Measurements from ENCODE around the gene CYP4V2. TPM values are rescaled to one million over a fixed set of nuclear protein-coding genes. Genes with fewer than 3 reads are reported as not detected.

The CYP4V2 gene
- total RNA-seq, 1 donor from 2014 or later: 3.1 TPM

- DNase-seq (ENCODE audit: low read depth, low spot score): no peak
Measured at GRCh38 chr4:186188107-186188506, 3.3 kb upstream of the CYP4V2 start.

DNA sequence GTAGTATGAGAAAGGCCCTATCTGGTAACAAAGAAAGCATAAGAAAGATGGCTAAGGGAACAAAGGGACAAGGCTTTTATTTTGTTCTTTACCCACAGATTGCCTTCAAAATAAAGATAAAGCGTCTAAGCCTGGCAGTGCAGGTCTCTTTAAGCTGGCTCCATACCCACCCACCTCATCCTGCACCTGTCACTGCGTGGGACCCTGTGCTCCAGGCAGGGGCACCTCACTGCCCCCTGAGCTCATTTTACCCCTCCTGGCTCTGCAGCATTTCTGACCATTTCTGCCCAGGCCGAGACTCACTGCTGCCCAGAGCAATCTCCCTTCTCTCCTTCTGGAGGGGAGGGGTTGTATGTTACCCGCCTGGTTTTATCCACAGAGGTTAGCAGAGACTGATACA is 1.7 kb upstream of the CYP4V2 start:
- no peak for DNase-seq (ENCODE audit: low read depth, low spot score)

DNA sequence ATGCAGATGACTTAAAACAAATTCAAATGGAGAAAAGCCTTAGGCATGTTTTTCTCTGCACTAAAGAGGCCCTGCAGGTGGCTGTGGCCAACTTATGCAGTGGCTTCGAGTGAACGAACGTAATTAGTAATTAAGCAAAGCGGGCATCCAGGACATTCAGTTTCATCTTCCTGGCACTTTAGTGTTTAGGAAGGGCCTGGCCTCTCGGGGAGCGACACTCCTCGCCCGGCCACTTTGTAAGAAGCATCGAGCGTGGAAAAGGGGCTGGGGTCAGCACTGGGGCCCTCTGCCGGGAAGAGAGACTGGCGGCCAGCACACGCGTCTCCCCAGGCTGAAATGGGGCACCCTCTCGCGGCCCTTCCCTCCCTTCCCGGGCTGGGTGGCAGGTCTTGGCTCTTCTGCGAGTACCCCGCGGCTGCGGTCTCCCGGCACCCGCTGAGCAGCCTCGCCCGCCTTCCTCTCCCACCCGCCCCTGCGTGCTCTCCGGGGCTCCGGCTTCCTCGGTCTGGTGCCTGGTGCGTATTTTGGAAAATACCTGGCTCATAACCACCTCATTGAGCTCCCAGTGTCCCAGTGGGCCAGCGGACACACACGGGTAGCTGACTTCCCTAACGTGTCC is 677 bp upstream of the CYP4V2 start:
- DNase-seq (ENCODE audit: low read depth, low spot score): no peak

- no peak for DNase-seq (ENCODE audit: low read depth, low spot score)
Measured at GRCh38 chr4:186192066-186192612, 772 bp downstream of the CYP4V2 start.

- DNase-seq (ENCODE audit: low read depth, low spot score): no peak
Measured at GRCh38 chr4:186193851-186194250, 2.5 kb downstream of the CYP4V2 start.

DNA sequence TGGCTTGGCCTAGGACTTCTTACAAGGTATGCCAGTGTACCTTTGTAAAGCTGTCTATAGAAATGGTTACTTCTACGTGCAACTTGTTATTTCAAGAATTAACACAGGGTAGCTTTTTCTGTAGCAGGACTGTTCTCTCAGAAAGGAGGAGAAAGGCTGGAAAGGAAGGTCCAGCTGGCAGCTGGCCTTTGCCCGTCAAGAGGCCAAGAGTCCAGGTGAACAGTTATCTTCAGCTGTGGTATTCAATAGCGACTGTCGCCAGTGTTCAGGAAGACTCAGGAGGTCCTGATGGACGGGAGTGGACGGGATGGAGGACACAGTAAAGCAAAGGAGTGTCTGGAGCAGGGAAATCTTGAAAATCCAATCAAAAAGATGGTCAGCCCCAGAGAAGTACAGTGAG is 4.7 kb downstream of the CYP4V2 start:
- no peak for DNase-seq (ENCODE audit: low read depth, low spot score)

- DNase-seq (ENCODE audit: low read depth, low spot score): no peak
Measured at GRCh38 chr4:186200516-186200915, 9.1 kb downstream of the CYP4V2 start.

- no peak for DNase-seq (ENCODE audit: low read depth, low spot score)
Measured at GRCh38 chr4:186201010-186201409, 9.6 kb downstream of the CYP4V2 start.

GRCh38 chr4:186201535-186202230 is 10.3 kb downstream of the CYP4V2 start:
- no peak for DNase-seq (ENCODE audit: low read depth, low spot score)

GRCh38 chr4:186202490-186203140 is 11.2 kb downstream of the CYP4V2 start:
- DNase-seq (ENCODE audit: low read depth, low spot score): no peak

GRCh38 chr4:186203406-186203805 is 12.0 kb downstream of the CYP4V2 start:
- DNase-seq (ENCODE audit: low read depth, low spot score): no peak

GRCh38 chr4:186204103-186204559 is 12.8 kb downstream of the CYP4V2 start:
- no peak for DNase-seq (ENCODE audit: low read depth, low spot score)

GRCh38 chr4:186204686-186205085 is 13.3 kb downstream of the CYP4V2 start:
- no peak for DNase-seq (ENCODE audit: low read depth, low spot score)

DNA sequence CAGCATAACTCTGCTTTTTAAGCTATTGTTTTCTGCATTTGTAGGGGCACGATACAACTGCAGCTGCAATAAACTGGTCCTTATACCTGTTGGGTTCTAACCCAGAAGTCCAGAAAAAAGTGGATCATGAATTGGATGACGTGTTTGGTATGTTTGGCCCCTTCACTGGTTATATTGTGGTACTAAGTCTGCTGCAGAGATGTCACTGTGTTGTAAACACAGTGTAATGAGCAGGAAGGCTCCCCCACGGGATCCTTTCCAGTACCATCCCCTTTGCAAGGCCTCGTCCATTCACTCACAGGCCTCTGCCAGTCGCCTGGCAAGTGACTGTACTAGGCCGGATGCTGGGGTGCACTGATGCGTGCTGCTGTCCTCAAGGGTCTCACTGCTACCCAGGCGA is 13.8 kb downstream of the CYP4V2 start:
- DNase-seq (ENCODE audit: low read depth, low spot score): no peak

- DNase-seq (ENCODE audit: low read depth, low spot score): no peak
Measured at GRCh38 chr4:186216465-186217024, 25.2 kb downstream of the CYP4V2 start.

DNA sequence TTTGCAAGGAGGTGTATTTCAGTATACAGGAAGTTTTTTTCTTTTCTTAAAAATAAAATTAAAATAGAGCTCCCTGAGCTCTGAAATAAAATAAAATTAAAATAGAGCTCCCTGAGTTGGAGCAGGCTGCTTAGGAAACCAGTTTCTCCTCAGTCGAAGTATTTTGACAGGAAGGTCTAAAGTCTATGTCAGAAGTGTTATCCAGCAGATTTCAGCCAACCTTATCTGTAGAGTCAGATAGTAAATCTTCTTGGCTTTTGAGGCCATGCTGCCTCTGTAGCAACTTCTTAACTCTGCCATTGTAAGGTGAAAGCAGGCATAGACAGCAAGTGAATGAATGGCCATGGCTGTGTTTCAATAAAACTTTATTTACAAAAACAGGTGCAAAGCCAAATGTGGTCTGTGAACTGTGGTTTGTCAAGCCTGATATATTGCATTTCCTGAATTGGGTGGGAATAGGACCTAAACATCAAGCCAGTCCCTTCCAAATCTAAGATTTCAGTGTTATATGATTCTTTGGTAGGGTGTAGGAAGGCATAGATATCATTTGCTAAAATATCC is 26.4 kb downstream of the CYP4V2 start:
- DNase-seq (ENCODE audit: low read depth, low spot score): no peak

- no peak for DNase-seq (ENCODE audit: low read depth, low spot score)
Measured at GRCh38 chr4:186221624-186222023, 30.3 kb downstream of the CYP4V2 start.

GRCh38 chr4:186225848-186226247 is 34.5 kb downstream of the CYP4V2 start:
- no peak for DNase-seq (ENCODE audit: low read depth, low spot score)

DNA sequence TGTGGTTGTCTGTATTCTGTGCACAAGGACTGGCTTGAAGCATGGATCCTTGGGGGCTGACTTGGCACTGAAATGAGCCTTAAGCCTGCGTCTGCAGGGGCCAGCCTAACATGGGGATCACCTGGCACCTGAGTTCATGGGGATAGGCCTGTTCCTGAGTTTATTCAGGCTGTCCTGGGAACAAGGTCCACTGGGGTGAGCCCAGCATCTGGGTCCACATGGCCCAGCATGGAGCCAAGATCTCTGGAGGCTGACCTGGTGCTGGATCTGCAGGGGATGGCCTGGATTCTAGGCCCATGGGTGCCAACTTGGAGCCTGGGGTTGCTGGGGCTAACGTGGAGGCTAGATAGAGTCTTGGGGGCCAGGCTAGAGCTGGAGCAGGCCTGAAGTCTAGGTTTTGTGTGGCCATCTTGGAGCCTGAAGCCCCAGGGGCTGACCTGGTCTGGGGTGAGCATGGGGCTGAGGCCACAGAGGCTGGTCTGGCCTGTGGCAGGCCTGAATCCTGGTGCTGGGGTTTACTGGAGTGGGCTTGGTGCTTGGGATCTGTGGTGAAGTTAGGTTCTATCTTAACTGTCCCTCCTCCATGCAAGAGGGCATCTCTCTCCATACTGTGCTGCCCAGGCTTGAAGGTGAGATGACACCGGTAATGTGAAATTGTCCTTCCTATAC is 35.3 kb downstream of the CYP4V2 start:
- DNase-seq (ENCODE audit: low read depth, low spot score): no peak

GRCh38 chr4:186227221-186227620 is 35.9 kb downstream of the CYP4V2 start, which contains the start of gene KLKB1:
Gene KLKB1 (plus strand): TSS chr4:186227507. CDS start chr4:186228196, 689 bp downstream.
- no peak for DNase-seq (ENCODE audit: low read depth, low spot score)

Measured in pulmonary artery endothelial cell (primary cell).